ENCODE measurements around the gene TADA1.

- no peak for TF ChIP-seq CTCF (IDR thresholded peaks at IDR 0.05; ENCODE audit: insufficient read depth, low read length)
- TF ChIP-seq SPI1 (IDR thresholded peaks at IDR 0.05; ENCODE audit: borderline replicate concordance, low read depth): no peak
- no peak for TF ChIP-seq POLR2AphosphoS5 (IDR thresholded peaks at IDR 0.05; ENCODE audit: low read depth)
- TF ChIP-seq REST (IDR thresholded peaks at IDR 0.05; ENCODE audit: insufficient replicate concordance, low read depth): no peak
These were observed 23.7 kb upstream of the TADA1 start for GRCh38 chr1:166899769-166900168.

Measured in HL-60 (cell line).